ENCODE results near the gene DHX8.
A peak's percentile ranks its signal among the peaks of the same experiment; 100 is the strongest.

The DHX8 gene

GRCh38 chr17:43483674-43484551, at the start of gene DHX8:
TSS of gene DHX8 (plus strand) at chr17:43483975. CDS start at chr17:43484038, 63 bp downstream.
- peak within 1 kb of the TSS; percentile 89 for H3K9ac ChIP-seq (ENCODE audit: low read length)
- H3K27me3 ChIP-seq (ENCODE audit: control insufficient read depth, insufficient read depth, low read length) = no peaks in the 10 kb centered on the region
- H3K4me1 ChIP-seq (ENCODE audit: control insufficient read depth, insufficient read depth, low read length) = peaks cover 8% of the 10 kb centered on the region
- peak within 1 kb of the TSS; percentile 88 for H3K4me3 ChIP-seq (ENCODE audit: low read length)
- H3K9me3 ChIP-seq (ENCODE audit: control insufficient read depth, low read length) = no peaks in the 10 kb centered on the region
- H3K36me3 ChIP-seq (ENCODE audit: control insufficient read depth, insufficient read depth, low read length) = no peaks in the 10 kb centered on the region

- Histone ChIP-seq H3K9me3 (ENCODE audit: control insufficient read depth, low read length) (no peaks in the 10 kb centered on the region), H3K4me1 (ENCODE audit: control insufficient read depth, insufficient read depth, low read length) (no peaks in the 10 kb centered on the region), H3K9ac (ENCODE audit: low read length) (no peak overlapping the region), H3K4me3 (ENCODE audit: low read length) (no peak overlapping the region), H3K36me3 (ENCODE audit: control insufficient read depth, insufficient read depth, low read length) (no peaks in the 10 kb centered on the region), H3K27me3 (ENCODE audit: control insufficient read depth, insufficient read depth, low read length) (no peaks in the 10 kb centered on the region)
Observed at GRCh38 chr17:43434902-43435319, 48.9 kb upstream of the DHX8 start.

- H3K9ac ChIP-seq (ENCODE audit: low read length) = no peak overlapping the region
- H3K36me3 ChIP-seq (ENCODE audit: control insufficient read depth, insufficient read depth, low read length) = no peaks in the 10 kb centered on the region
- no peaks in the 10 kb centered on the region for H3K27me3 ChIP-seq (ENCODE audit: control insufficient read depth, insufficient read depth, low read length)
- H3K4me1 ChIP-seq (ENCODE audit: control insufficient read depth, insufficient read depth, low read length) = no peaks in the 10 kb centered on the region
- no peak overlapping the region for H3K4me3 ChIP-seq (ENCODE audit: low read length)
- H3K9me3 ChIP-seq (ENCODE audit: control insufficient read depth, low read length) = no peaks in the 10 kb centered on the region
Observed at GRCh38 chr17:43437756-43438155, 46.0 kb upstream of the DHX8 start.

GRCh38 chr17:43438626-43439025, 45.1 kb upstream of the DHX8 start:
- H3K9me3 ChIP-seq (ENCODE audit: control insufficient read depth, low read length) = no peaks in the 10 kb centered on the region
- H3K36me3 ChIP-seq (ENCODE audit: control insufficient read depth, insufficient read depth, low read length) = no peaks in the 10 kb centered on the region
- H3K27me3 ChIP-seq (ENCODE audit: control insufficient read depth, insufficient read depth, low read length) = no peaks in the 10 kb centered on the region
- no peak overlapping the region for H3K9ac ChIP-seq (ENCODE audit: low read length)
- H3K4me3 ChIP-seq (ENCODE audit: low read length) = no peak overlapping the region
- H3K4me1 ChIP-seq (ENCODE audit: control insufficient read depth, insufficient read depth, low read length) = no peaks in the 10 kb centered on the region

- H3K4me3 ChIP-seq (ENCODE audit: low read length) = no peak overlapping the region
- H3K4me1 ChIP-seq (ENCODE audit: control insufficient read depth, insufficient read depth, low read length) = no peaks in the 10 kb centered on the region
- H3K27me3 ChIP-seq (ENCODE audit: control insufficient read depth, insufficient read depth, low read length) = no peaks in the 10 kb centered on the region
- no peak overlapping the region for H3K9ac ChIP-seq (ENCODE audit: low read length)
- no peaks in the 10 kb centered on the region for H3K36me3 ChIP-seq (ENCODE audit: control insufficient read depth, insufficient read depth, low read length)
- H3K9me3 ChIP-seq (ENCODE audit: control insufficient read depth, low read length) = no peaks in the 10 kb centered on the region
Observed at GRCh38 chr17:43439041-43439440, 44.7 kb upstream of the DHX8 start.

GRCh38 chr17:43442711-43443110, 41.1 kb upstream of the DHX8 start:
- no peak overlapping the region for H3K4me3 ChIP-seq (ENCODE audit: low read length)
- no peak overlapping the region for H3K9ac ChIP-seq (ENCODE audit: low read length)
- no peaks in the 10 kb centered on the region for H3K36me3 ChIP-seq (ENCODE audit: control insufficient read depth, insufficient read depth, low read length)
- no peaks in the 10 kb centered on the region for H3K4me1 ChIP-seq (ENCODE audit: control insufficient read depth, insufficient read depth, low read length)
- H3K9me3 ChIP-seq (ENCODE audit: control insufficient read depth, low read length) = no peaks in the 10 kb centered on the region
- no peaks in the 10 kb centered on the region for H3K27me3 ChIP-seq (ENCODE audit: control insufficient read depth, insufficient read depth, low read length)

- H3K27me3 ChIP-seq (ENCODE audit: control insufficient read depth, insufficient read depth, low read length) = no peaks in the 10 kb centered on the region
- no peaks in the 10 kb centered on the region for H3K9me3 ChIP-seq (ENCODE audit: control insufficient read depth, low read length)
Observed at GRCh38 chr17:43443381-43443780, 40.4 kb upstream of the DHX8 start.

GRCh38 chr17:43444223-43445008, 39.4 kb upstream of the DHX8 start:
- Histone ChIP-seq H3K9me3 (ENCODE audit: control insufficient read depth, low read length) (no peaks in the 10 kb centered on the region), H3K4me1 (ENCODE audit: control insufficient read depth, insufficient read depth, low read length) (no peaks in the 10 kb centered on the region), H3K36me3 (ENCODE audit: control insufficient read depth, insufficient read depth, low read length) (no peaks in the 10 kb centered on the region), H3K4me3 (ENCODE audit: low read length) (no peak overlapping the region), H3K27me3 (ENCODE audit: control insufficient read depth, insufficient read depth, low read length) (no peaks in the 10 kb centered on the region), H3K9ac (ENCODE audit: low read length) (no peak overlapping the region)

More at GRCh38 chr17:43443381-43443780, 40.4 kb upstream of the DHX8 start:
- H3K4me3 ChIP-seq (ENCODE audit: low read length) = no peak overlapping the region
- no peak overlapping the region for H3K9ac ChIP-seq (ENCODE audit: low read length)
- no peaks in the 10 kb centered on the region for H3K36me3 ChIP-seq (ENCODE audit: control insufficient read depth, insufficient read depth, low read length)
- no peaks in the 10 kb centered on the region for H3K4me1 ChIP-seq (ENCODE audit: control insufficient read depth, insufficient read depth, low read length)

- no peak overlapping the region for H3K9ac ChIP-seq (ENCODE audit: low read length)
- H3K4me1 ChIP-seq (ENCODE audit: control insufficient read depth, insufficient read depth, low read length) = no peaks in the 10 kb centered on the region
- no peaks in the 10 kb centered on the region for H3K9me3 ChIP-seq (ENCODE audit: control insufficient read depth, low read length)
- H3K27me3 ChIP-seq (ENCODE audit: control insufficient read depth, insufficient read depth, low read length) = no peaks in the 10 kb centered on the region
- no peaks in the 10 kb centered on the region for H3K36me3 ChIP-seq (ENCODE audit: control insufficient read depth, insufficient read depth, low read length)
- H3K4me3 ChIP-seq (ENCODE audit: low read length) = no peak overlapping the region
Observed at GRCh38 chr17:43445009-43445589, 38.7 kb upstream of the DHX8 start.

GRCh38 chr17:43446773-43447172, 37.0 kb upstream of the DHX8 start:
- Histone ChIP-seq H3K9ac (ENCODE audit: low read length) (no peak overlapping the region), H3K36me3 (ENCODE audit: control insufficient read depth, insufficient read depth, low read length) (no peaks in the 10 kb centered on the region), H3K27me3 (ENCODE audit: control insufficient read depth, insufficient read depth, low read length) (no peaks in the 10 kb centered on the region)

GRCh38 chr17:43448720-43449469, 34.9 kb upstream of the DHX8 start:
- no peak overlapping the region for H3K9ac ChIP-seq (ENCODE audit: low read length)
- H3K4me1 ChIP-seq (ENCODE audit: control insufficient read depth, insufficient read depth, low read length) = no peaks in the 10 kb centered on the region
- H3K36me3 ChIP-seq (ENCODE audit: control insufficient read depth, insufficient read depth, low read length) = no peaks in the 10 kb centered on the region
- no peaks in the 10 kb centered on the region for H3K27me3 ChIP-seq (ENCODE audit: control insufficient read depth, insufficient read depth, low read length)
- H3K9me3 ChIP-seq (ENCODE audit: control insufficient read depth, low read length) = no peaks in the 10 kb centered on the region
- H3K4me3 ChIP-seq (ENCODE audit: low read length) = no peak overlapping the region

More at GRCh38 chr17:43446773-43447172, 37.0 kb upstream of the DHX8 start:
- H3K4me1 ChIP-seq (ENCODE audit: control insufficient read depth, insufficient read depth, low read length) = no peaks in the 10 kb centered on the region
- no peak overlapping the region for H3K4me3 ChIP-seq (ENCODE audit: low read length)
- no peaks in the 10 kb centered on the region for H3K9me3 ChIP-seq (ENCODE audit: control insufficient read depth, low read length)

All from mucosa of stomach (tissue), 1 donor.